Measurements from ENCODE around the gene SV2B. TPM values are rescaled to one million over a fixed set of nuclear protein-coding genes. Genes with fewer than 3 reads are reported as not detected.

Gene SV2B
- total RNA-seq, 1 experiment from 2014 or later, result not detected

DNA sequence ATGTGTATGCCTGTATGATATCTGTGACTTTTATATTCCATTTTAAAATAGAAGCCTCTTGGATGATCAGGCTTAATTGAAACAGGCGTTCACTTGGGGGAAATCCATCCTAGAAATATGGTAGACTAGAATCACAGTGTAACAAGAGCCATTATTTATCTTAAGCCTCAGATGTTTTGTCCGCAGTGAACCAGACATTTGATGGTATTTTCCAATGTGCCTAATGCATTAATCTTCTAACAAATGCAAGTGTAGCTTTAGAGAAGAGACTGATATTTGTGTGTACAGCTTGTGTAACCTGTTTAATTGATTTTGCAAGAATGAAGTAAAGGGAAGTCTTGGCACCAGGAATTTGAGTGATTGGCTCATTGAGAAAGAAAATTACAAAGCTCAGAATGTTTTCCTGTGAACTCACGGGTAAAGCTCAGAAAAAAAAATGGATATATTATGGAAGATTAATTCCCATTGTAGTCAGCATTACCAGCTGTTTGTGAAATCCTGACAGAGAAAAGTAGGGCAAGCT is 155.7 kb downstream of the SV2B start:
- ChIA-PET RAD21 (ENCODE audit: low non-redundant PET in 1 of 2, low total read pairs in 2 of 2, uncharacterized antibody in 2 of 2, unreplicated experiment in 2 of 2) (no interaction called here), POLR2A (no interaction called here), CTCF (interaction anchor here (0.9 to 2.1 kb wide), 3 partner anchors 8 to 16 kb away, joined by 3 to 11 read pairs (median 7); no protein-coding TSS in a partner anchor)
- Histone ChIP-seq H3K4me2 (ENCODE audit: low read length) (no peak overlapping the region), H3K9me3 (ENCODE audit: control insufficient read depth in 1 of 2, insufficient read depth in 1 of 2, low read depth in 1 of 2, low read length in 2 of 2) (no peaks in the 10 kb centered on the region), H3K36me3 (ENCODE audit: control insufficient read depth in 1 of 2, insufficient read depth in 2 of 2, low read length in 2 of 2) (no peaks in the 10 kb centered on the region), H3K4me1 (ENCODE audit: control insufficient read depth in 1 of 2, insufficient read depth in 2 of 2, low read length in 2 of 2) (0 out of 4 replicates have a peak, but pooled peaks cover 0 to 4% of the 10 kb centered on the region in 2 experiments), H3K27ac (ENCODE audit: low read depth, low read length) (no peak overlapping the region), H3K4me3 (replicated peaks in 1 of 2; ENCODE audit: low read depth in 1 of 2, low read length in 2 of 2) (no peak overlapping the region), H4K20me1 (ENCODE audit: insufficient read depth) (no peaks in the 10 kb centered on the region), H3K9me2 (ENCODE audit: insufficient read depth) (no peaks in the 10 kb centered on the region), H2AFZ (ENCODE audit: low read depth, low read length, poor library complexity, severe bottlenecking) (no peak overlapping the region), H3K27me3 (ENCODE audit: insufficient read depth, low read length) (peaks cover 8% of the 10 kb centered on the region; the same call in 1 of the 2 replicates), H3K9ac (ENCODE audit: low read length) (no peak overlapping the region), H3K79me2 (ENCODE audit: insufficient read depth, low read length) (no peaks in the 10 kb centered on the region)
- no TSS peak for BruUV-seq (replicated peaks)
- TF ChIP-seq, protein P1, sequence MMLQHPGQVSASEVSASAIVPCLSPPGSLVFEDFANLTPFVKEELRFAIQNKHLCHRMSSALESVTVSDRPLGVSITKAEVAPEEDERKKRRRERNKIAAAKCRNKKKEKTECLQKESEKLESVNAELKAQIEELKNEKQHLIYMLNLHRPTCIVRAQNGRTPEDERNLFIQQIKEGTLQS (IDR thresholded peaks at IDR 0.05), result no peak
- TF ChIP-seq ZFX (IDR thresholded peaks at IDR 0.05), result no peak
- TF ChIP-seq, protein P2, sequence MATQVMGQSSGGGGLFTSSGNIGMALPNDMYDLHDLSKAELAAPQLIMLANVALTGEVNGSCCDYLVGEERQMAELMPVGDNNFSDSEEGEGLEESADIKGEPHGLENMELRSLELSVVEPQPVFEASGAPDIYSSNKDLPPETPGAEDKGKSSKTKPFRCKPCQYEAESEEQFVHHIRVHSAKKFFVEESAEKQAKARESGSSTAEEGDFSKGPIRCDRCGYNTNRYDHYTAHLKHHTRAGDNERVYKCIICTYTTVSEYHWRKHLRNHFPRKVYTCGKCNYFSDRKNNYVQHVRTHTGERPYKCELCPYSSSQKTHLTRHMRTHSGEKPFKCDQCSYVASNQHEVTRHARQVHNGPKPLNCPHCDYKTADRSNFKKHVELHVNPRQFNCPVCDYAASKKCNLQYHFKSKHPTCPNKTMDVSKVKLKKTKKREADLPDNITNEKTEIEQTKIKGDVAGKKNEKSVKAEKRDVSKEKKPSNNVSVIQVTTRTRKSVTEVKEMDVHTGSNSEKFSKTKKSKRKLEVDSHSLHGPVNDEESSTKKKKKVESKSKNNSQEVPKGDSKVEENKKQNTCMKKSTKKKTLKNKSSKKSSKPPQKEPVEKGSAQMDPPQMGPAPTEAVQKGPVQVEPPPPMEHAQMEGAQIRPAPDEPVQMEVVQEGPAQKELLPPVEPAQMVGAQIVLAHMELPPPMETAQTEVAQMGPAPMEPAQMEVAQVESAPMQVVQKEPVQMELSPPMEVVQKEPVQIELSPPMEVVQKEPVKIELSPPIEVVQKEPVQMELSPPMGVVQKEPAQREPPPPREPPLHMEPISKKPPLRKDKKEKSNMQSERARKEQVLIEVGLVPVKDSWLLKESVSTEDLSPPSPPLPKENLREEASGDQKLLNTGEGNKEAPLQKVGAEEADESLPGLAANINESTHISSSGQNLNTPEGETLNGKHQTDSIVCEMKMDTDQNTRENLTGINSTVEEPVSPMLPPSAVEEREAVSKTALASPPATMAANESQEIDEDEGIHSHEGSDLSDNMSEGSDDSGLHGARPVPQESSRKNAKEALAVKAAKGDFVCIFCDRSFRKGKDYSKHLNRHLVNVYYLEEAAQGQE (IDR thresholded peaks at IDR 0.05; ENCODE audit: low read depth), result no peak
- no peak for TF ChIP-seq SP1 (IDR thresholded peaks at IDR 0.05; ENCODE audit: low read depth)
- TF ChIP-seq EGR1 (IDR thresholded peaks at IDR 0.05; ENCODE audit: low read depth), result no peak
- TF ChIP-seq EZH2phosphoT487 (IDR thresholded peaks at IDR 0.05; ENCODE audit: borderline replicate concordance), result no peak
- no peak for TF ChIP-seq POLR2A (IDR thresholded peaks at IDR 0.05; ENCODE audit: borderline replicate concordance, extremely low read depth, insufficient read depth, insufficient read length)
- TF ChIP-seq ELF1 (IDR thresholded peaks at IDR 0.05; ENCODE audit: borderline replicate concordance, low read depth), result no peak
- TF ChIP-seq, protein P3, sequence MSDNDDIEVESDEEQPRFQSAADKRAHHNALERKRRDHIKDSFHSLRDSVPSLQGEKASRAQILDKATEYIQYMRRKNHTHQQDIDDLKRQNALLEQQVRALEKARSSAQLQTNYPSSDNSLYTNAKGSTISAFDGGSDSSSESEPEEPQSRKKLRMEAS (IDR thresholded peaks at IDR 0.05), result no peak
- no peak for TF ChIP-seq FOSL1 (IDR thresholded peaks at IDR 0.05; ENCODE audit: low read depth)
- TF ChIP-seq CBX3 (IDR thresholded peaks at IDR 0.05; ENCODE audit: low read depth), result no peak
- TF ChIP-seq CEBPB (IDR thresholded peaks at IDR 0.05; ENCODE audit: low read depth), result no peak
- TF ChIP-seq, protein P4, sequence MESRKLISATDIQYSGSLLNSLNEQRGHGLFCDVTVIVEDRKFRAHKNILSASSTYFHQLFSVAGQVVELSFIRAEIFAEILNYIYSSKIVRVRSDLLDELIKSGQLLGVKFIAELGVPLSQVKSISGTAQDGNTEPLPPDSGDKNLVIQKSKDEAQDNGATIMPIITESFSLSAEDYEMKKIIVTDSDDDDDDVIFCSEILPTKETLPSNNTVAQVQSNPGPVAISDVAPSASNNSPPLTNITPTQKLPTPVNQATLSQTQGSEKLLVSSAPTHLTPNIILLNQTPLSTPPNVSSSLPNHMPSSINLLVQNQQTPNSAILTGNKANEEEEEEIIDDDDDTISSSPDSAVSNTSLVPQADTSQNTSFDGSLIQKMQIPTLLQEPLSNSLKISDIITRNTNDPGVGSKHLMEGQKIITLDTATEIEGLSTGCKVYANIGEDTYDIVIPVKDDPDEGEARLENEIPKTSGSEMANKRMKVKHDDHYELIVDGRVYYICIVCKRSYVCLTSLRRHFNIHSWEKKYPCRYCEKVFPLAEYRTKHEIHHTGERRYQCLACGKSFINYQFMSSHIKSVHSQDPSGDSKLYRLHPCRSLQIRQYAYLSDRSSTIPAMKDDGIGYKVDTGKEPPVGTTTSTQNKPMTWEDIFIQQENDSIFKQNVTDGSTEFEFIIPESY (IDR thresholded peaks at IDR 0.05; ENCODE audit: extremely low read depth, insufficient replicate concordance, low read length), result no peak
- TF ChIP-seq SIN3A (IDR thresholded peaks at IDR 0.05; ENCODE audit: low read depth), result no peak
- TF ChIP-seq JUND (IDR thresholded peaks at IDR 0.05), result no peak
- no peak for TF ChIP-seq EZH2 (IDR thresholded peaks at IDR 0.05)
- TF ChIP-seq SRF (IDR thresholded peaks at IDR 0.05; ENCODE audit: low read depth), result no peak
- no peak for TF ChIP-seq RAD21 (IDR thresholded peaks at IDR 0.05; ENCODE audit: low read depth)
- no peak for TF ChIP-seq TCF7L2 (IDR thresholded peaks at IDR 0.05; ENCODE audit: borderline replicate concordance, extremely low read depth, insufficient read depth, insufficient read length)
- DNase-seq (ENCODE audit: low read depth, low spot score) (no peak), ATAC-seq (no peak)
- intact Hi-C loops (cut with micrococcal nuclease), result no loop called here
